Mesendoderm (in vitro differentiated cells): Measurements from ENCODE around the gene MYCN.
A peak's percentile ranks its signal among the peaks of the same experiment; 100 is the strongest.

Experiments used
- DNase-seq: peaks from one replicate; pipeline ENCODE4 v3.0.0; 2013
- H2AK5ac ChIP-seq: 2 replicates; pipeline ENCODE4 v1.6.1; 2013; ENCODE audit warnings: low read length, inconsistent platforms
- H2BK120ac ChIP-seq: 2 replicates; pipeline ENCODE4 v1.6.1; 2013; ENCODE audit warnings: low read depth, mild to moderate bottlenecking, low read length, moderate library complexity, mixed read lengths
- H2BK15ac ChIP-seq: replicated peaks from 2 replicates; pipeline ENCODE4 v1.6.1; 2013; ENCODE audit warnings: low read depth, mild to moderate bottlenecking, moderate library complexity
- H2BK5ac ChIP-seq: 2 replicates; pipeline ENCODE4 v1.6.1; 2013; ENCODE audit warnings: low read length, inconsistent platforms
- H3K18ac ChIP-seq: 2 replicates; pipeline ENCODE4 v1.6.1; 2013; ENCODE audit warnings: mild to moderate bottlenecking, low read length, mixed read lengths
- H3K23ac ChIP-seq: one replicate; pipeline ENCODE4 v1.6.1; 2013; ENCODE audit warnings: low read length
- H3K27ac ChIP-seq: 2 replicates; pipeline ENCODE4 v1.5.1; 2013; ENCODE audit warnings: low read depth, mild to moderate bottlenecking, inconsistent platforms, low read length, moderate library complexity
- H3K27me3 ChIP-seq: 2 replicates; pipeline ENCODE4 v1.6.1; 2013; ENCODE audit warnings: low read length, control low read depth, mild to moderate bottlenecking, inconsistent platforms; ENCODE audit not compliant: insufficient read depth, poor library complexity
- H3K36me3 ChIP-seq: 2 replicates; pipeline ENCODE4 v1.6.1; 2013; ENCODE audit warnings: low read length, inconsistent platforms; ENCODE audit not compliant: control insufficient read depth, insufficient read depth
- H3K4ac ChIP-seq: one replicate; pipeline ENCODE4 v1.6.1; 2013; ENCODE audit warnings: low read depth, mild to moderate bottlenecking, low read length, moderate library complexity
- H3K4me1 ChIP-seq: 2 replicates; pipeline ENCODE4 v1.6.1; 2013; ENCODE audit warnings: low read depth, low read length, inconsistent platforms; ENCODE audit not compliant: control insufficient read depth
- H3K4me2 ChIP-seq: 2 replicates; pipeline ENCODE4 v1.6.1; 2013; ENCODE audit warnings: low read length
- H3K4me3 ChIP-seq: 2 replicates; pipeline ENCODE4 v1.5.1; 2013; ENCODE audit warnings: mild to moderate bottlenecking, low read length
- H3K56ac ChIP-seq: one replicate; pipeline ENCODE4 v1.6.1; 2013; ENCODE audit warnings: low read length
- H3K79me1 ChIP-seq: 2 replicates; pipeline ENCODE4 v1.6.1; 2013; ENCODE audit warnings: low read length, inconsistent platforms
- H3K79me2 ChIP-seq: 2 replicates; pipeline ENCODE4 v1.6.1; 2013; ENCODE audit warnings: mild to moderate bottlenecking, low read length; ENCODE audit not compliant: control insufficient read depth, insufficient read depth
- H3K9ac ChIP-seq: 2 replicates; pipeline ENCODE4 v1.6.1; 2013; ENCODE audit warnings: low read length, inconsistent platforms
- H4K5ac ChIP-seq: one replicate; pipeline ENCODE4 v1.6.1; 2013; ENCODE audit warnings: low read length
- H4K8ac ChIP-seq: one replicate; pipeline ENCODE4 v1.6.1; 2013; ENCODE audit warnings: low read depth, mild to moderate bottlenecking, control low read depth, low read length, moderate library complexity
- WGBS: extraction: QIAGEN DNeasy Blood & Tissue Kit; methylation state at CpG from one replicate; pipeline ENCODE4 v1.1.7; 2013; ENCODE audit warnings: low lambda C conversion rate, missing lambda C conversion rate; ENCODE audit not compliant: insufficient coverage; ENCODE audit errors: extremely low coverage; 5-methylcytosine and 5-hydroxymethylcytosine counted together

MYCN gene

DNA sequence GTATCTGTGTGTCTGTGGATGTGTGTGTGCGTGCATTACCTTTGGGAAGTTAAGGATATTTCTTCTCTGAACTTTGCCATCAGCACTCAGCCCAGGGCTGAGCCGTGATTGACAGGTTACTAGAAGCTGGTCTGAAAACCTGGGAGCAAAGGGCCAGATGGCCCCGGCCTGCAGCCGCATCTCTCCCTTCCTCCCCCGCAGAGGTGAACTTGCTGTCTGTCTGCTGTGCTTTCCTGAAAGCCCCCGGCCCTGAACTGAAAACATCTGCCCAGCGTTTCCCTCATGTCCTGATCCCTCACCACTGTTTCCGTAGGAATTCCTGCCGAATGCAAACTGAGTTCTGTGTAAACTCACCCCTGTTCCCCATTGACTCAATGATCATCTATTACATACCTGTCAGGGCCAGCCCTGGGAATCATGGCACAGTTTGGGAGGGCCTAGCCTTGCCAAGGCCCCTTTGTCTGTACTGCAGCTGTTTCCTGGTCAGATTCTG, 45.8 kb downstream of the MYCN start:
- Histone ChIP-seq H3K27me3 (no peaks in the 10 kb centered on the region), H3K4me1 (peaks cover 3% of the 10 kb centered on the region), H3K79me1 (no peaks in the 10 kb centered on the region), H3K56ac (no peak overlapping the region), H3K36me3 (no peaks in the 10 kb centered on the region), H3K27ac (no peak overlapping the region), H2AK5ac (no peak overlapping the region), H3K23ac (no peak overlapping the region), H2BK120ac (no peak overlapping the region), H3K4me2 (no peak overlapping the region), H2BK15ac (no peak overlapping the region), H3K4ac (no peak overlapping the region), H3K18ac (no peak overlapping the region), H3K9ac (no peak overlapping the region), H2BK5ac (no peak overlapping the region), H3K79me2 (no peaks in the 10 kb centered on the region), H4K8ac (no peak overlapping the region), H3K4me3 (no peak overlapping the region), H4K5ac (no peak overlapping the region)
- no peak for DNase-seq
- WGBS = no CpG with 5 or more reads among the region's 9 CpGs

DNA sequence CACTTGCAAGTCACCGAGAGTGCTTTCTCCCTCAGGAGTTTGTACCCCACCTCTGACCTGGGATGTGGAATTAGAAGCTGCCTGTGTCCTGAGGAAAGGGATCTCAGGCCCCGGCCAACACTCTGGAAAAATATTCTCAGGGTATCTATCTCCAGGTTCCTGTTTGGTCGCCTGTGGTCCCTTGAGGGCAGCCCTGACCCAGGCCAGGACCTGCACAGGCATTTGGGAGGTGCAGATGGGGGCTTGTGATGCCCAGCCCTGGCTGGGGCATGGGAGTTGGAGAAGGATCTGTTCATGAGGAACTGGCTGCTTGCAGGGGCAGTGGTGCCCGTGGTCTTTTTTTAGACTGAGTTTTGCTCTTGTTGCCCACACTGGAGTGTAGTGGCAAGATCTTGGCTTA, 46.3 kb downstream of the MYCN start:
- Histone ChIP-seq H3K27me3 (no peaks in the 10 kb centered on the region), H4K5ac (no peak overlapping the region), H2BK15ac (no peak overlapping the region), H3K4me3 (no peak overlapping the region), H2AK5ac (no peak overlapping the region), H3K4me1 (peaks cover 3% of the 10 kb centered on the region), H3K9ac (no peak overlapping the region), H3K56ac (no peak overlapping the region), H3K4ac (no peak overlapping the region), H2BK120ac (no peak overlapping the region), H2BK5ac (no peak overlapping the region), H3K27ac (no peak overlapping the region), H3K18ac (no peak overlapping the region), H3K79me1 (no peaks in the 10 kb centered on the region), H3K4me2 (no peak overlapping the region), H4K8ac (no peak overlapping the region), H3K23ac (no peak overlapping the region), H3K36me3 (no peaks in the 10 kb centered on the region), H3K79me2 (no peaks in the 10 kb centered on the region)
- no CpG with 5 or more reads among the region's 4 CpGs for WGBS
- DNase-seq = no peak

DNA sequence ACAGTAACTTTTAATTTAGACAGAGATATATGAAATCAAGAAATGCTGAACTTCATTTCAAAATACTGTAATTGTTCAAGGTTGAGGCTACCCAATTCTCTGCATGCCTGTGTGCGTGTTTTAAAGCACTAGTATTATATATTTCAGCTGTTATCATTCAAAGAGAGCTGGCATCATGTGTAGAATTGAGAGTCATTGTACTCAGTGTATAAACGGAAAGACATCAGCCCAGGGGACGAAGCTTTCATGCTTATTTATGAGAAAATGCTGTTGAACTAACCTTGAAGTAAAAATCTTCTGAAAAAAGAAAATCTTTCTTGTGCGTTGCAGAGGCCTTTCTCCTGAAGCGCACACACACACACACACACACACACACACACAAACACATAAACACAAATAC, 48.4 kb downstream of the MYCN start:
- no CpG with 5 or more reads among the region's 5 CpGs for WGBS
- Histone ChIP-seq H4K8ac (no peak overlapping the region), H3K4me2 (no peak overlapping the region), H3K4me1 (peaks cover 5% of the 10 kb centered on the region), H3K27me3 (no peaks in the 10 kb centered on the region), H2BK5ac (no peak overlapping the region), H3K4ac (no peak overlapping the region), H3K79me1 (no peaks in the 10 kb centered on the region), H3K9ac (no peak overlapping the region), H2BK15ac (no peak overlapping the region), H3K36me3 (no peaks in the 10 kb centered on the region), H3K79me2 (no peaks in the 10 kb centered on the region), H3K56ac (no peak overlapping the region), H4K5ac (no peak overlapping the region), H2AK5ac (no peak overlapping the region), H3K4me3 (no peak overlapping the region), H3K27ac (no peak overlapping the region), H2BK120ac (no peak overlapping the region), H3K23ac (no peak overlapping the region), H3K18ac (no peak overlapping the region)
- DNase-seq = no peak

DNA sequence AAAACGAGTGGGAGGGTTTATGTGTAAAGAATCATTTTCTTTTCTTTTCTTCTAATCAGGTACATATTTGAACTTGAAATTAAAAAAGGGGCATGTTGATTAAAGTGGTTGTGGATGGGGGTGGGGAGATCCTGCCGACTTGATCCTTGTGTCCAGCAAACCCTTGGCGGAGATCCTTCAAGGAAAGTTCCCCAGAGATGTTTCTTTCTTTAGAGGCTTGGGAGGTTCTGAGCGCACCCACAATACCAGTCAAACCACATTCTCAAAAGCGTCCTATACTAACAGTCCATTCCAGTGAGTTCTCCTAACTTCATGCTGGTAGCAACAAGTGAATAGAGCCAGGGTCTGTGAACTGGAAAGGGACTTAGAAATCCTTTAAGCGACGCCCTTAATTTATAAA, 49.2 kb downstream of the MYCN start:
- Histone ChIP-seq H3K9ac (no peak overlapping the region), H2BK5ac (no peak overlapping the region), H3K79me1 (no peaks in the 10 kb centered on the region), H4K5ac (no peak overlapping the region), H3K56ac (peak overlapping the region; percentile 3), H3K4me3 (no peak overlapping the region), H3K79me2 (no peaks in the 10 kb centered on the region), H3K36me3 (no peaks in the 10 kb centered on the region), H4K8ac (no peak overlapping the region), H3K18ac (no peak overlapping the region), H3K23ac (no peak overlapping the region), H3K27me3 (no peaks in the 10 kb centered on the region), H2AK5ac (no peak overlapping the region), H3K4ac (no peak overlapping the region), H3K4me1 (peaks cover 5% of the 10 kb centered on the region), H2BK120ac (no peak overlapping the region), H3K4me2 (no peak overlapping the region), H2BK15ac (no peak overlapping the region), H3K27ac (no peak overlapping the region)
- no peak for DNase-seq
- WGBS = no CpG with 5 or more reads among the region's 7 CpGs

DNA sequence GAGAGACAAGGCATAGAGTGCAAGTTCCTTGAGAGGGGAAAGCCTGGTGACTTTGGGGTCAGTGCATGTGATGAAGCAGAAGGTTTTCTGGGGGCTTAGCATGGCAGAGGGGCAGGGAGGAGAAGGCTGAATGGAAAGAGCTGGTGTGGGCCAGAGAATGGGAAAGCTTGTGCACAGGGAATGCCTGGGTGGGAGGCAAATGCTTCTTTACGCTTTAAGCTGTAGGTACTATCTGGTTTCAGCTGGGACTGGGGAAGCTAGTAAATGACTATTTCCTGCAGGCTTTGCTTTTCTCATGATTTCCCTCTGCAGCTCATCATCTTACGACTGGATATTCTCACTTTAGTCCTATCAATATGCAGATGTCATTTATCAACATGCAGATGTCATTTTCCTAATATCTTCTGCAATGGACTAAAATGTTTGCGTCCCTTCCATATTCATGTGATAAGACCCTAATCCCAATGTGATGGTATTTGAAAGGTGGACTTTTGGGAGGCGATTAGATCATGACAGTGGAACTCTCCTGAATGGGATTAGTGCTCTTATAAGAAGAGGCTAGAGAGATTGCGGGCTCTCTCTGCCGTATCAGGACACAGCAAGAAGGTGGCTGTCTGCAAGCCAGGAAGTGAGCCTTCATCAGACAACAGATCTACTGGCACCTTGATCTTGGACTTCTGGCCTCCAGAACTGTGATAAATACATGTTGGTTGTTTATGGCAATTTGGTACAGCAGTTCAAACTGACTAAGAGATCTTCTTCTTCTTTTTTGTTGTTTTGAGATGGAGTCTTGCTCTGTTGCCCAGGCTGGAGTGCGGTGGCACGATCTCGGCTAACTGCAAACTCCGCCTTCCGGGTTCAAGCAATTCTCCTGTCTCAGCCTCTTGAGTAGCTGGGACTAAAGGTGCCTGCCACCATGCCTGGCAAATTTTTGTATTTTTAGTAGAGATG, 50.1 kb downstream of the MYCN start:
- no peak overlapping the region for H3K4me3 ChIP-seq
- peak overlapping the region; percentile 35 for H3K56ac ChIP-seq
- peak; percentile 75 for DNase-seq
- H2AK5ac ChIP-seq = no peak overlapping the region
- no peak overlapping the region for H3K23ac ChIP-seq
- no peak overlapping the region for H3K27ac ChIP-seq
- no peak overlapping the region for H3K4me2 ChIP-seq
- H3K36me3 ChIP-seq = no peaks in the 10 kb centered on the region
- H3K18ac ChIP-seq = no peak overlapping the region
- no peak overlapping the region for H3K4ac ChIP-seq
- H2BK15ac ChIP-seq = no peak overlapping the region
- H3K9ac ChIP-seq = no peak overlapping the region
- no peak overlapping the region for H4K5ac ChIP-seq
- no peaks in the 10 kb centered on the region for H3K79me1 ChIP-seq
- peak overlapping the region; percentile 16 for H2BK5ac ChIP-seq
- no peaks in the 10 kb centered on the region for H3K27me3 ChIP-seq
- H4K8ac ChIP-seq = no peak overlapping the region
- no CpG with 5 or more reads among the region's 11 CpGs for WGBS
- H2BK120ac ChIP-seq = no peak overlapping the region
- peaks cover 5% of the 10 kb centered on the region for H3K4me1 ChIP-seq
- no peaks in the 10 kb centered on the region for H3K79me2 ChIP-seq
